Coronary artery (tissue), 2 donors: Measurements from ENCODE around the gene B3GNT7.
"Not testable (repeated sequence)": the region's sequence is repeated elsewhere in the genome, so short reads cannot be mapped to it uniquely, and the experiment has no call there.

Experiments
- DNase-seq: peaks from one replicate; pipeline ENCODE4 v3.0.0-alpha.2; 2017; ENCODE audit warnings: low spot score
- H3K27ac ChIP-seq, 2 donors: fragments of 200-600 bp; sonication (generic); one replicate each; pipeline ENCODE4 v1.5.1; 2016 to 2019
- H3K4me3 ChIP-seq: fragments of 200-600 bp; sonication (generic); 2 replicates; pipeline ENCODE4 v1.5.1; 2016; ENCODE audit warnings: mild to moderate bottlenecking, moderate library complexity
- TF ChIP-seq, protein P1 (sequence below): fragments of 200-600 bp; sonication (generic); IDR thresholded peaks from one replicate; pipeline ENCODE4 v1.5.1; 2019; ENCODE audit warnings: antibody characterized with exemption

B3GNT7 gene

DNA sequence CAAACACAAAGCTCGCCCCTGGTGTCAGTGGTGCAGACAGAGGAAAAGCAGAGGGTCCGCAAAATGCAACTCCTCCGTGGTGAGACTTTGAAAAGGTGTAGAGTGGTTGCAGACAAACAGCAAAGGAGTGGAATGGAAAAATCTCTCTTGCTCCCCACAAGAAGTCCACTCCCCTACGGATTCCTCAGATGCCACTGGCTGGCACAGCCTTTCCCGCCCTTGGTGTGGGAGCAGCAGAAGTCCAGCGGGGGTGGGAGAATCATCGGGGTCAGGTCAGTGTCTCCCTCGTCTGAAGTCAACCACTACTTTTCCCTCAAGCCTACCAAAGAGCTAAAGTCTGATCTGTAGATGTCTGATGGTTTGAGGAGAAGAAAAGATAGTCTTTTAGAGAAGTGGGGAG, 22.3 kb upstream of the B3GNT7 start:
- no peak for DNase-seq
- TF ChIP-seq, protein P1, sequence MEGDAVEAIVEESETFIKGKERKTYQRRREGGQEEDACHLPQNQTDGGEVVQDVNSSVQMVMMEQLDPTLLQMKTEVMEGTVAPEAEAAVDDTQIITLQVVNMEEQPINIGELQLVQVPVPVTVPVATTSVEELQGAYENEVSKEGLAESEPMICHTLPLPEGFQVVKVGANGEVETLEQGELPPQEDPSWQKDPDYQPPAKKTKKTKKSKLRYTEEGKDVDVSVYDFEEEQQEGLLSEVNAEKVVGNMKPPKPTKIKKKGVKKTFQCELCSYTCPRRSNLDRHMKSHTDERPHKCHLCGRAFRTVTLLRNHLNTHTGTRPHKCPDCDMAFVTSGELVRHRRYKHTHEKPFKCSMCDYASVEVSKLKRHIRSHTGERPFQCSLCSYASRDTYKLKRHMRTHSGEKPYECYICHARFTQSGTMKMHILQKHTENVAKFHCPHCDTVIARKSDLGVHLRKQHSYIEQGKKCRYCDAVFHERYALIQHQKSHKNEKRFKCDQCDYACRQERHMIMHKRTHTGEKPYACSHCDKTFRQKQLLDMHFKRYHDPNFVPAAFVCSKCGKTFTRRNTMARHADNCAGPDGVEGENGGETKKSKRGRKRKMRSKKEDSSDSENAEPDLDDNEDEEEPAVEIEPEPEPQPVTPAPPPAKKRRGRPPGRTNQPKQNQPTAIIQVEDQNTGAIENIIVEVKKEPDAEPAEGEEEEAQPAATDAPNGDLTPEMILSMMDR: no peak
- Histone ChIP-seq H3K4me3 (no peak overlapping the region), H3K27ac (no peak overlapping the region)

DNA sequence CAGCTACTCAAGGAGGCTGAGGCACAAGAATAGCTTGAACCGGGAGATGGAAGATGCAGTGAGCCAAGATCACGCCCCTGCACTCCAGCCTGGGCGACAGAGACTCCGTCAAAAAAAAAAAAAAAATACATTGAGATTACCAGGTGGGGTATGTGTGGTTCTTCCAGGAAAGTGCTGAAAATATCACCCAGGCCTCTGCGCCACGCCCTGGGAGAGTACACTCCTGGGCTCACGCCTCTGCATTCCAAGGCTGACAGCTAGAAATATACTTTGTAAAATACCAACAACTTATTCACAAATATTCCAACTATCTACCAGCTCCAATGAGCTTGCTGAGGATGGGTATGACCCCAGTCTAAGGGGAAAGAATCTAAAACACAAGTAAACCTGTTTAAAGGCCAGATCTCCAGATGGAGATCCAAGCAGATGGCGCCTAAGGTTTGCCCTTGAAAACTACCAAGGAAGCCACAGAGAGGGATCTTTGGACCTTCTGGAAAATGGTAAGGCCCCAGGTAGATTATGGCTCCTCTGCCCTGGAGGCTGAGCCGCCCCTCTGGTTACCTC, 21.6 kb upstream of the B3GNT7 start:
- TF ChIP-seq, protein P1: no peak
- DNase-seq: no peak
- H3K27ac ChIP-seq: no peak overlapping the region
- no peak overlapping the region for H3K4me3 ChIP-seq

DNA sequence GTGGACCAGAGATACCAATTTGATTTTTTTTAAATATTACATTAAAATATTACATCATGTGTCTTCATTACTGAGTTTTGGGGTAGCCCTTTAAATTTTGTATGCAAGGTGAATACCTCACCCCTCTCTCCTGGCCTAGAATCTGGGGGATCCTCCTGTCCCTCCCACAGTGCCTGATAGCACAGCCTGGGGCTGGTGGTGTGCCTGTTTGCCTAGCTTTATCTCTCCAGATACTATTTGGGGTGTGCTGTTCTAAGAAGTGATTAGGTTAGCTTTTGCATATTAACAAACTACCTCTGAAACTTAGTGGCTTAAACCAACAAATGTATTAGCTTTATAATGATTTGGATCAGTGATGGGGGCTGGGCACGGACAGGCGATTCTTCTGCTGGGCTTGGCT, 20.7 kb upstream of the B3GNT7 start:
- DNase-seq: no peak
- H3K27ac ChIP-seq: no peak overlapping the region
- TF ChIP-seq, protein P1: no peak
- H3K4me3 ChIP-seq: no peak overlapping the region

DNA sequence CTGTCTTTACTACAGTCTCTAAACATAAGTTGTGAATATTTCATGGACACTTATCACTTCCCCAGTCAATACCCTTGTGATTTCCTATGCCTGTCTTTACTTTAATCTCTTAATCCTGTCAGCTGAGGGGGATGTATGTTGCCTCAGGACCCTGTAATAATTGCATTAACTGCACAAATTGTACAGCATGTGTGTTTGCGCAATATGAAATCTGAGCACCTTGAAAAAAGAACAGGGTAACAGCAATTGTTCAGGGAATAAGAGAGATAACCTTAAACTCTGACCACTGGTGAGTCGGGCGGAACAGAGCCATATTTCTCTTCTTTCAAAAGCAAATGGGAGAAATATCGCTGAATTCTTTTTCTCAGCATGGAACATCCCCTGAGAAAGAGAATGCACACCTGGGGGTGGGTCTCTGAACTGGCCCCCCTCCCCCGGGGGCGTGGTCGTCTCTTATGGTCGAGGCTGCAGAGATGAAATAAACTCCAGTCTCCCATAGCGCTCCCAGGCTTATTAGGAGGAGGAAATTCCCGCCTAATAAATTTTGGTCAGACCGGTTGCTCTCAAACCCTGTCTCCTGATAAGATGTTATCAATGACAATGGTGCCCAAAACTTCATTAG, 19.4 kb upstream of the B3GNT7 start:
- not testable (repeated sequence) for DNase-seq, H3K27ac ChIP-seq, H3K4me3 ChIP-seq

DNA sequence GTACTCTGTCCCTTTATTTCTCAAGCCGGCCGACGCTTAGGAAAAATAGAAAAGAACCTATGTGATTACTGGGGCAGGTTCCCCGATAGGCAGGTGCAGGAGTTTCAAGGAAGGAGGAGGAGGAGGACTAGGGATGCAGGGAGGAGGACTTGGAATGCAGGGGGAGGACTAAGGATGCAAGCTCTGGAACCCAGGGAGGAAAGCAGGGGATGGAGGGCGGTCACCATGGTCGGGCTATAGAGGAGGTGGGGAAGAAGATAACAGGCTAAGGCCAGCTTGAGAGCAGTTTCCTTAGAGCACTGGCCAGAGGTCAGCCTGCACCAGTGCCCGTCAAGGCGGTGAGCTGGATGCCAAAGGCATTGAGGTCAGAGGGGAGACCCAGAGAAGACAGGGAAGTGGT, 18.7 kb upstream of the B3GNT7 start:
- no peak overlapping the region for H3K4me3 ChIP-seq
- DNase-seq: no peak
- TF ChIP-seq, protein P1: no peak
- no peak overlapping the region for H3K27ac ChIP-seq

DNA sequence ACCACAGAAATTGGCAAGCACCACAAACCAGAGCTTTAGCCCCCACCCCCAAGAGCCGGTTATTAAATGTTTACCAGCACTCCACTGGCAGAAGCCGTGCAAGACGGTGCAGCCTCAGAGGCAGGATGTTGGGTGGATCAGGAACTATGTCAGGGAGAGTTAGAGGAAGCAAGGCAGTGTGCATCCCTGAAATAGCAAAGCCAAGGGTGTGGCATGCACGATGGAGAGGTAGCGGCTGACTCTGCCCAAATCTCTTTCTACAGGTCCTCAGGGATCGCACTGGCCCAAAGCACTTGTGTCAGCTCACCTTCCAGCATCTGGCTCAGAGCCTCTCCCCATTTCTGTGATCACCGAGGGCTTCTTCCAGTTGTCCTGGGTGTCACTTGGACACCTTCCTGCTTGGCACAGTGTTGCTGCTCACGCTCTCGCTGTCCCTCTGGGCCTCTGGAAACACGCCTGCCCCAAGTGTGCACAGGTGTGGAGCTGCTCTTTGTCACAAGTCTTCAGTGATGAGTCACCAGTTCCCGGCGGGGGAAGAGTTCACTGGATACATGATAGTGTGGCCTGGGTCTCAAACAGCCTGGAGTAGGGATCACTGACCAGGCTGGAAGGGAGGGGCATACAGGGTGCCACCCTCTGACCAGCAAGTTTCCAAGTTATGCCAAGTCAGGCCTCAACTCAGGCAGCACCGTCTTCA, 17.3 kb upstream of the B3GNT7 start:
- Histone ChIP-seq H3K27ac (no peak overlapping the region), H3K4me3 (no peak overlapping the region)
- no peak for DNase-seq
- TF ChIP-seq, protein P1: no peak

DNA sequence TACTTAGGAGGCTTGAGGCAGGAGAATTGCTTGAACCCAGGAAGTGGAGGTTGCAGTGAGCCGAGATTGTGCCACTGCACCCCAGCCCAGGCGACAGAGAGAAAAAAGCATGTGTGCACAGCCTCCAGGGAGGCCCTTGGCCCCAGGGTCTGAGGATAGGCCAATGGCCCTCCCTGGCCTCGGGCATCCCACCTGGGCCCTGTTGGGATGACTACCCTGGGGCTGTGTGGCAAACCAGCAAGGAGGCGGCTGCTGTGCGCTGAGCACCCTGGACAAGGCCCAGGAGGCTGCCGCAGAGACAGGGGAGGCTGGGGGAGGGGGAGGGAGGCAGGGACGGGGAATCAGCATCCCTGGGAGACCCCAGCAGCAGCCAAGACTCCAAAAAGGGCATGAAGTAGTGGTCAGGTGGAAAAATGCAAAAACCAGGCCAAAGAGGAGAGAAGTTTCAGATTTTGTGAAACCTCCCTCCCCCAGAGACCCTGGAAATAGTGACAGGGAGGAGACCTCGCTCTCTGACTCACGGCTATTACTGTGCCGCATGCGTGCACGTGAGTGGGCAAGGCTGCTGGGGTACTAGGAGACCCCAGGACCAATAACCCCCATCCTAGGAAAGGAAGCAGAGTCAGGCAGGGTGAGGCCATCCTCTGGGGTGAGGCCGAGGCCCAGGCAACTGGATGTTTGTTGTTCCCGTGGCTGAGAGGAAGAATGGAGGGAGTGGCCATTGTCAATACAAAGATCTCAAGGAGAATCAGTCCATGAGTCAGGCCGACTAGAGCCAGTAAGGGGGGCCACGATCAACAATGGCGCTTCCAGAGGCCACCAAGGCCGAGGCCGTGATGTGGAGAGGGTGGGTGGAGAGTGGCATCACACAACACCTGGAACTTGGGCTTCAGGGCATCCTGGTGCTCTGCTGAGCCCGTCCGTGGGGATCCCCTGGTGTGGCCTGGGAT, 16.0 kb upstream of the B3GNT7 start:
- Histone ChIP-seq H3K27ac (no peak overlapping the region), H3K4me3 (no peak overlapping the region)
- DNase-seq: no peak
- TF ChIP-seq, protein P1: no peak
